ENCODE measurements around the gene TREML1.

- TF ChIP-seq EZH2 (IDR thresholded peaks at IDR 0.05; ENCODE audit: low read depth), result no peak
- no peak for TF ChIP-seq CTCF (conservative IDR thresholded peaks at IDR 0.05)
Observed at GRCh38 chr6:41193884-41194283, 39.7 kb upstream of the TREML1 start.

All from PC-9 (cell line).